NCI-H1417 treated with DMSO at 0.1 percent for 48 hours (cell line): ENCODE measurements around the gene CCR5AS.
"Not testable (repeated sequence)": the region's sequence is repeated elsewhere in the genome, so short reads cannot be mapped to it uniquely, and the experiment has no call there.

Experiments
- DNase-seq: peaks from one replicate; lab custom pipeline; 2025; lab: John Stamatoyannopoulos, UW

CCR5AS gene

DNA sequence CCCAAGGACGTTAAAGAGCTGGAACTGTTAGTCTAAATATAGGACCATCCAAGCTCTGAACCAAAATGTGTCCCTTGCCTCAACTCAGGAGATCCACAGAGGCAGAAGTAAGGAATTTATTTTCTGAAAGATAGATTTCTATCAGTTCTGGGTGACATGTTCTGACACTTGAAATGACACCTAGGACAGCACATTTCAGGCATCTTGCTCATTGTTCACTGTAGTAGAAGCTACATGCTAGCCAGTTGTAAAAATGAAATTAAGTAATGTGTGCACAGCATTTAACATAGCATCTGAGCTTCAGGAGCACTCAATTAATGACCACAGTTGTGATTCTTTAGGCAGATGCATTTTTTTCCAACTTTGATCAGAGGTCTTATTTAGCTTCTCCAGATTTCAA, 52.4 kb downstream of the CCR5AS start:
- DNase-seq, result no peak

DNA sequence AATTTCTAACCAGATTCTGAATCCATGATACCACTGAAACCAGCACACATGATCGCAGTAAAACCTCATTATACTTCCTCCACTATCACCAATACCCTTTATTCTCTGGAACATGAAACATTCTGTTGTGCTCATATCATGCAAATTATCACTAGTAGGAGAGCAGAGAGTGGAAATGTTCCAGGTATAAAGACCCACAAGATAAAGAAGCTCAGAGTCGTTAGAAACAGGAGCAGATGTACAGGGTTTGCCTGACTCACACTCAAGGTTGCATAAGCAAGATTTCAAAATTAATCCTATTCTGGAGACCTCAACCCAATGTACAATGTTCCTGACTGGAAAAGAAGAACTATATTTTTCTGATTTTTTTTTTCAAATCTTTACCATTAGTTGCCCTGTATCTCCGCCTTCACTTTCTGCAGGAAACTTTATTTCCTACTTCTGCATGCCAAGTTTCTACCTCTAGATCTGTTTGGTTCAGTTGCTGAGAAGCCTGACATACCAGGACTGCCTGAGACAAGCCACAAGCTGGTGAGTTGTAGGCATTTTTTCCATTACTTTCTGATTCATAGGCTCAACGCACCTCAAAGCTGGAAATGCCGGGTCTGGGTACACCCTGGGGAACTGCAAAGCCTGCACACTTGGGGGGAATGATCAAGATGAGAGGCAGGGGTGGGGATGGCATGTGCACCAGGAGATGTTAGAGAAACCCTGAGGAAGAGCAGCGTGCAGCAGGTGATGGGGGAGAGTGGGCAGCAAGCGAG, 53.0 kb downstream of the CCR5AS start, which contains the start of gene CCR2:
TSS of gene CCR2 (plus strand) at position 465 of the 764 bp plus-strand sequence. CDS start 3,417 bp downstream, outside the sequence.
- DNase-seq, result no peak

DNA sequence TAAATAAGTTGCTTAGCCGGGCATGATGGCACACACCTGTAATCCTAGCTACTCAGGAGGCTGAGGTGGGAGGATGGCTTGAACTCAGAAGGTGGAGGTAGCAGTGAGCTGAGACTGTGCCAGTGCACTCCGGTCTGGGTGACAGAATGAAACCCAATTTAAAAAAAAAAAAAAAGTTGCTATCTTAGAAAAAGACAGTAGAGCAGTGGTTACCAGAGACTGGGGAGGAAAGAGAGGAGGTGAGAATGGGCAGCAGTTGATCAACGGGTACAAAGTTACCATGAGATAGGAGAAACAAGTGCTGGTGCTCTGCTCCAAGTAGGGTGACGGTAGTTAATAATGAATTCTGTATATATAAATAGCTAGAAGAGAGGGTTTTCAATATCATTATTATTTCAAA, 53.8 kb downstream of the CCR5AS start:
- DNase-seq, result no peak

DNA sequence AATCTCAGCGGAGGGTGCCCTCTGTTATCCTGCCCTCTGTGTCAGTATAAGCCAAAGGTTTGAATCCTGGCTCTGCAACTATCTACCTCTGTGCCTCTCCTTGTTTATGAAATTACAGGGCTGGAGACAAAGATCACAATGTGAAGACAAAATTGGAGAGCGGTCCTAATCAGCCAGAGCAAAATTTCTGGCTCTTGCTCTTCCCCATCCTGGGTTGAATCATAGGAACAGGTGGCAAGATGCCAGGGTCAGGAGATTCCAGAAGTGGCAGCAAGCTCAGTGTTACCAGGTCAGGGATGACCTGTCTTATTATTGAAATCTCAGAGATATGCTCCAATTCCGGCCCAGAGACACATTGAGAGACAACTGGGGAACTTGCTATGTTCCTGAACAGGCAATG, 55.2 kb downstream of the CCR5AS start:
- DNase-seq, result no peak

DNA sequence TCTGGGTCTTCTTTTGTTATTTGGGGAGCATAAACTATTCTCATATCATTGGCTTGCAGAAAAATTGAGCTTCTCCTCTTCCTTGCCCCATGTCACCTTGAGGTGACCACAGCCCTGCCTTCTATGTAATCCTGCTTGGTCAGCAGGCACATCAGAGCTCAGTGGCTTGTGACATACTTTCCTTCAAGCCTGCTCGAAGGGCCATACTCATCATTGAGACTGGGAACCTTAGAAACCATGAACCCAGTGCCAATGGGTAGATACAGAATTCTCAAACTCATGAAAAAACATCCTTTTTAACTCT, 56.7 kb downstream of the CCR5AS start:
- DNase-seq, result no peak

DNA sequence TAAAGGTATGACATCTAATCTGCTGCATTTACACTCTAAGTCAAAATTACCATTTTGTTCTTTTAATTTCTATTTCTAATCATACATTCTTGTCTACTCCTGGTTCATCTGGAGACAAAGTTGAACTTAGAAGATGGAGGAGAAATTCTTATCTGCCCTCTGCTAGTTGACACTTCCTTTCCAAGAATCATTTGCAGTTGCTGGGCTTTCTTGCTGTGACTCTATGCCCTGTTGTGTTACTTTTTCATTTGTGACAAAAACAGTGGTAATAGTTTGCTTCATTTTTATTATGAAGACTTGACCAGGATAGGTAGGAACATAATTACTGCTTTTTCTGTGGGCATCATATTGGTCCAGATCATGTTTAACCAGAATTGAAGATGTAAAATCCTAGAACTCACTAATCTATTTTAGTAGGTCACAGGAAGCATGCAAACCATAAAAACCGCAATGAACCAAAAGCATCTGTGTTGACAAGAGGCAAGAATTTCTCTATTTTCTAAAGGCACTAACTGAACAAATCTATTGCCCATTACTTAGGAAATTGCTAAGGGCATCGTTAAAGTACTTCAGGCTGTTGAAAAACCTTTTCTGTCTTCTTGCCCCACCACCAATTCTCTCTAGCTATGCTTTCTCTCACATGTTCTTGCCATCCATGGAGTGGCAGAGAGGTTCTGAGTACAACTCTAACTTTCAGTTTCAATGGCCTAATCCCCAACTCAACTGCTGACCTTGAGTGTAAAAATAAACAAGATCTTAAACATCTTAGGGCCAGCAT, 57.2 kb downstream of the CCR5AS start:
- DNase-seq, result no peak

DNA sequence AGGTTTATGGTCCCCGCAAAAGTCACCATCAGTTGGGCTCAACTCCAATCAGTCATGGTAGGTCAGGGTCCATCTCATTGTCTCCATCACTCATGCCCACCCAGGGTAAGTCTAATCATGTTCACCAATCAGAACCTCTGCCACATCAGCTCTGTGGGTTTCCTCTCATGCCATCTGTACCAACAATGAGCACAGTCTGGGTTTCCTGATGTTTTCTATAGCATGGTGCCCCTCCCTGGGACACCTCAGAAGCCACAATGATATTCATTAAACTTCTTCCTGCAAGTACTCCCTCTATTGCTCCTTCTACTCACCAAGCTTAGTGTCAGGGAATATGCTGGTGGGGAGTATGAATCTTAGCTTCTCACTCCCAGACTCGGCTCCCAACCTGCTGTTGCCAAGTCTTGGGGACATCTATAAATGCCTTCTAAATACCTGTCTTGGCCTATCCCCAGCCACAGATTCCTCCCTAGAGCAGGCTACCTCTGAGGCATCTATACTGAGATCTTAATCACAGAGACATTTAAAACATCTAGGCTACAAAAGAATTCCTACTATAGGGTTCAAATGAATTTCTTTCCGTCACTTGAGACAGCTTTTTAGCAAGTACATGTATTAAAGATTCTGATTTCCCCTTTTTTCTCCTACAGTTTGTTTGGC, 57.9 kb downstream of the CCR5AS start:
- no peak for DNase-seq

DNA sequence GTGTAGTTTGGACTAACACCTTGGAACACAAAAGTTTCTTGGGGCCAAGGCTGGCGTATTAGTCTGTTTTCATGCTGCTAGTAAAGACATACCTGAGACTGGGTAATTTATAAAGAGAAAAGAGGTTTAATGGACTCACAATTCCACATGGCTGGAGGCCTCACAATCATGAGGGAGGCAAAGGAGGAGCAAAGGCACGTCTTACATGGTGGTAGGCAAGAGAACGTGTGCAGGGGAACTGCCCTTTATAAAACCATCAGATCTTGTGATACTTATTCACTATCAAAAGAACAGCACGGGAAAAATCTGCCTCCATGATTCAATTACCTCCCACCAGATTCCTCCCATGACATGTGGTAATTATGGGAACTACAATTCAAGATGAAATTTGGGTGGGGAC, 62.4 kb downstream of the CCR5AS start:
- DNase-seq, result no peak

DNA sequence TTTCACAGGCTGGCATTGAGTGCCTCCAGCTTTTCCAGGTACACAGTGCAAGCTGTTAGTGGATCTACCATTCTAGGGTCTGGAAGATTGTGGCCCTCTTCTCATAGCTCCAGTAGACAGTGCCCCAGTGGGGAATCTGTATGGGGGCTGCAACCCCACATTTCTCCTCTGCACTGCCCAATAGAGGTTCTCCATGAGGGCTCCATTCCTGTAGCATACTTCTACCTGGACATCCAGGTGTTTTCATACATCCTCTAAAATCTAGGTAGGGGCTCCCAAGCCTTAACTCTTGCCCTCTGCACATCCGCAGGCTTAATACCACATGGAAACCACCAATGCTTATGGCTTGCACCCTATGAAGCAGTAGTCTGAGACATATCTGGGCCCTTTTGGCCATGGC, 68.0 kb downstream of the CCR5AS start:
- no peak for DNase-seq

DNA sequence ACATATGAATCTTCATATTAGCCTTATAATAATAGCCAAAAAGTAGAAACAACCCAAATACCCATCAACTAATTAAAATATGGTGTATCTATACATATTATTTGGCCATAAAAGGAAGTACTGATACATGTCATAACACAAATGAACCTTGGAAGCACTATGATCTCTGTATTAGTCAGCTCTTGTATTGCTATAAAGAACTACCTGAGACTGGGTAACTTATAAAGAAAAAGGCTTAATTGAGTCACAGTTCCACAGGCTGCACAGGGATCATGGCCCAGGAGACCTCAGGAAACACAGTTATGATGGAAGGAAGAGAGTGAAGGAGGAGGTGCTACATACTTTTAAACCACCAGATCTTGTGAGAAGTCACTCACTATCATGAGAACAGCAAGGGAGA, 69.0 kb downstream of the CCR5AS start:
- DNase-seq, result no peak

DNA sequence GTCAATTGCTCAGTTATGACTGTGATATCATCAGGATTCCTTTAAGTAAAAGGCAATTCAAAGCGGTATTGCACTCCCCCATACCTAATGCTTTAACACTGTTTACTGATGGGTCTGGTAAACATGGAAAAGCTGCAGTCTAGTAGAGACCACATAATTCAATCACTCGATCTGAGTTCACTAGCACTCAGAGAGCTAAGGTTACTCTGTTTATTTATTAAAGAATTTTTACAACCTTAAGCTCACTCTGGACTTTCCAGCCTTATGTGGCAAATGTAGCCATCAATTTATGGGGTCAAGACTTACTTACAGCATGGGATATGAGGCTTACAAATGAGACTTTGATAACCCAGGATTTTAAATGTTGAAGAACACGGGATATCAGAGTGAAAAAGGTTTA, 71.3 kb downstream of the CCR5AS start:
- DNase-seq, result no peak

DNA sequence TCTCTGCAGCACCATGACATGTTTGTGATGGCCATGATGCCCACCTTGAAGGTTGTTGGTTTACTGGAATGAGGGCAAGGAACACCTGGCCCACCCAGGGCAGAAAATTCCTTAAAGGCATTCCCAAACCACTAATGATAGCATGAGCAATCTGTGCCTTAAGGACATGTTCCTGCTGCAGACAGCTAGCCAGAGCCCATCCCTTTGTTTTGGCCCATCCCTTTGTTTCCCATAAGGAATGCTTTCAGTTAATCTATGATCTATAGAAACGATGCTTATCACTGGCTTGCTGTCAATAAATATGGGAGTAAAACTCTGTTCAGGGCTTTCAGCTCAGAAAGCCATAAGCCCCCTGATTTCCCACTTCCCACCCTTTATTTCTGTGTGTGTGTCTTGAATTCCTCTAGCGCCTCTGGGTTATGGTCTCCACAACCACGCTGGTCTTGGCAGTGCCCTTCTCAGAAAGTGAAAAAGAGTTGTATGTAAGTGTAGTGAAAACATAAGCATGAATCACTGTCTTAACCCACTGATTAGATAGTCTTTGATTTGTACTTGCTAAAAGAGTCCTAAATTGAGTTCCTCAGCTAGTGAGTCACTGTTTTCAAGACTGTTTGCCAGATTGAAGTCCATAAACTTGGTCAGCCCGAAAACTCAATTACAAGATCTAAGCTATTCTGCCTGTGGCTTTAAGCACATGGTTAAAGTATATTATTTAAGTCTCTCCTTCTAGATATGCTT, 72.0 kb downstream of the CCR5AS start:
- no peak for DNase-seq

DNA sequence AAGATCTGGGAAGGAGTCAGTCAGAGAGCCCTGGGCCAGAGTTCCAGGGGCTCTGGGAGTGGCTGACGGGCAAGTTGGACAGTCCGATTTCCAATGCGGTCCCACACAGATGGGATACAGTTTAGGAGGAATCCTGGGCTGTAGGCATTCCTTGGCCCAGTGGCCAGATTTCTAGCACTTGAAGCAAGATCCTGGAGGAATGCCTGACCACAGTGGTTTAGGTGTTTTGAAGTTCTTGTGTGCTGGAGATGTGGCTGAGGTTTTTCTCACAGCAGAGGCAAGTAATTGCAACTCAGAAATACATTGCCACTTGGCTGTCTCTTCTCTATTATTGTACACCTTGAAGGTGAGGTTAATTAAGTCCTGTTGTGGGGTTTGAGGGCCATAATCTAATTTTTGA, 76.2 kb downstream of the CCR5AS start:
- DNase-seq, result not testable (repeated sequence)

DNA sequence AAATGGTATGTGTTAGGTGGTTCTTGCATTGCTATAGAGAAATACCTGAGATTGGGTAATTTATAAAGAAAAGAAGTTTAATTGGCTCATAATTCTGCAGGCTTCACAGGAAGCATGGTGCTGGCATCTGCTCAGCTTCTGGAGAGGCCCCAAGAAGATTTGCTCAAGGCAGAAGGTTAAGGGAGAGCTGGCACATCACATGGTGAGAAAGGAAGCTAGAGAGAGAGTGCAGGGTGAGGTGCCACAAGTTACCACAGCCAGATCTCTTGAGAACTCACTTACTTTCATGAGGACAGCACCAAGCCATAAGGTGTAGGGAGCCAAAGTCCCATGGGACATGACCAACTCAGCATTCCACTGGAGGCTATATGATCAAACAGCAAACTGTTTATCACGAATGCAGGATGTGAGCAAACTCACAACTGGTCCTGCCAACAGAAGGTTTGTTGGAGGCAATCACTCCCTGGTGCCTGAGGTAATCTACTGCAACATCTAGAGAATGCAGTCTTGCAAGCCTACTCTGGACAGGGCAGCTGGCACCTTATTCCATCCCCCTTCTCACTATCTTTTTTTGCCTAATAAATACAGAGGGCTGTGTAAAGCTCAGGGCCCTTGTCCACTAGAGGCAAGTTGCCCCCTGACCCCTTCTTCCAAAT, 81.1 kb downstream of the CCR5AS start:
- DNase-seq, result no peak

DNA sequence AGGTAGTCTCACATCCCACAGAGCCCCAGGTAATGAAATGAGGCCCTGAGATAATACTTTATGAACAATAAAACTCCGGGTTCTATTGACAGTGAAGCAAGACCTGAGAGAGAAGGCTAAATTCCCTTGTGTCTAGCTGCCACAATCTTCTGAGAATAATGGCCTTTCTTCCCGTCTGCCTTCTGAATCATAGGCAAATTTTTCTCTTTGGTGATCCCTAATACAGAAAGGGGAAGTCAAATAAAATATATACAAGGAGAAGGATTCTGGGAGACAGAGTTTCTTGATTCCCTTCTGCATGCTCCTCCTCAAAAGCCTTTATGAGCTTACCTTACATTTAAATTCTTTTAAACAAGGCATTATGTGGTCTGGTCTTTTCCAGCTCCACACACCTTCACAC, 82.8 kb downstream of the CCR5AS start:
- no peak for DNase-seq

DNA sequence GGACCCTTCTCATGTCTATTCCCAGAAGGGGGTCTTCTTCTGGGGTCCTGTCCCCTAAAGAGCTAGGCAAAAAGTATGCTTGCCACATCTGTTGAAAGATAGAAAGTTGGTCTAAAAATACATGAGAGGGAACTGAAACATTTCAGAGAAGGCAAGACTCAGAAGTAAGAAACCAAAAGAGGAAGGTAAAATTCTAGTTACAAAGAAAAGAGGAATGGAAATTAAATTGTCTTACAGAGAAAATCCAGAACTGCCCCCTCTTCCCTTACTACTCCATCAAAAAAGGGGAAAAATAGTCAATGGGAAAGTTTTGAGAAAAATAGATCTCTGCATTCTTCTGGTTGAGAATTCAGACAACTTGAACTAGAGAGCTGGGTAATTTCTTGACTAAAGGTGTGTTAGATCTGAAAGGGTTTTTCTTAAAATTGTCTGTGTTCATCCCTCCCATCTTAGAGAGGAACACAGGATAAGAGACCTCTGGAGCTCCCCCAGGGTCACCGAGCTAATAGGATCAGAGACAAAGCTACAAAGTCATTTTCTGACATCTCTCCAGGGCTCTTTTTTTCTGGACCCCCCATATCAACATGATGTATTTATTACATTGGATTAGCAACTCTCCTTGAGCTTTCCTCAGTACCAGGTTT, 85.3 kb downstream of the CCR5AS start:
- no peak for DNase-seq

DNA sequence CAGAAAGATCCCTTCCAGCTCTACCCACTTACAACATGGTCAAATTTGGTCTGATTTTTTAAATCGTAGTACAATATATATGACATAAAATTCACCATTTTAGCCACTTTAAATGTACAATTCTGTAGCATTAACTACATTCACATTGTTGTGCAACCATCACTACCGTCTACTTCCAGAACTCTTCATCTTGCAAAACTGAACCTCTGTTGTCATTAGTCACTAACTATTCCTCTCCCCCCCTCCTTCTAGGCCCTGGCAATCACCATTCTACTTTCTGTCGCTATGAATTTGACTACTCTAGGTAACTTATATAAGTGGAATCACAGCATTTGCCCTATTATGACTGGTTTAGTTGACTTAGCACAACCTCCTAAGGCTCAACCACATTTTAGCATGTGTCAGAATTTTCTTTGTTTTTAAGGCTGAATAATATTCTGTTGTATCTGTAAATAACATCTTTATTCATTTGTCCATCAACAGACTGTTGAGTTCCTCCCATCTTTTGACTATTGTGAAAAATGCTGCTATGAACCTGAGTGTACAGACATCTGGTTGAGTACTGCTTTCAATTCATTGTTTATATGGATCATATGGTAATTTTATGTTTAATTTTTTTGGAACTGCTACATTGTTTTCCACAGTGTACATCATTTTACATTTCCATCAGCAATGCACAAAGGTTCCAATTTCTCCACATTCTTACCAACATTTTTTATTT, 88.5 kb downstream of the CCR5AS start:
- DNase-seq, result no peak

DNA sequence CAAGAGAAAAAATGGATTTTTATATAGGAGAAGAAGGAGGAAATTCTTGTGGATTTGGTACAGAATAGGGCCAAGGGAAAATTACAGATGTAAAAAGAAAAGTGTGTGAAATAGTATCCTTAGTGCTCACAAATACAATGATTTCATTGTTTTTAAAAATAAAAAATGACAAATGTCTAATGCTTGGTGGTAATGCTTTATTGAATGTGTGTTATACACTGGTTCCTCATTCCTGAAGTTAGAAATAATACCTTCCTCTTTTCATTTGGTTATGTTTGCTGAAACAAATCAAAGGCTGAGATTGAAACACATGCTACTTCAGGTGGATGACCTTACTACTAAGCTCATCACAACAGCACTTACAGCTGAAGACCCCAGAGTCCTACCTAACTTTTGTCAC, 90.7 kb downstream of the CCR5AS start:
- DNase-seq, result no peak

DNA sequence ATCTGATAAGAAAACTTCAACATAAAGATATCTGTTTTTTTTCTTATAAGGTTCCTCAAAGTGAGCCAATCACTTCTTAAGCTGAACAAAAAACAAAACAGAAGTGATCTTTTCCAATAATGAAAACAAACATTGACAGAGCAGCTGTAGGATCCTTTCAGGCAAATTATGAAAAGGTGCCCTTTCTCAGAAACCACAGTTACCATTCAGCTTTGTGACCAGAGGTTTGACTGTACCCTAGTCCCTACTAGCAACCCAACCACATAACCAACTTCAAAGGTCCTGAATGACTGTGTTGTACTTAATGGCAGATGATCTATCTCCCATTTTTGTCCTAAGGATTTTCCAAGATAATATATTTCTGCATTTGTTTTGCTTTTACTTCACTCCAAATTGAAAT, 92.3 kb downstream of the CCR5AS start:
- DNase-seq, result no peak
